ENCODE measurements around the gene ARMC6. TPM values are rescaled to one million over a fixed set of nuclear protein-coding genes. Genes with fewer than 3 reads are reported as not detected.
A peak's percentile ranks its signal among the peaks of the same experiment; 100 is the strongest.

The ARMC6 gene
- total RNA-seq, 1 donor from 2014 or later = 78.2 TPM

GRCh38 chr19:19043481-19043880 is 10.1 kb downstream of the ARMC6 start:
- Histone ChIP-seq H3K27me3 (ENCODE audit: control insufficient read depth, insufficient read depth, low read length) (no peaks in the 10 kb centered on the region), H3K4me3 (ENCODE audit: low read depth, low read length) (no peak overlapping the region), H3K36me3 (ENCODE audit: control insufficient read depth, insufficient read depth, low read length) (peaks cover 18% of the 10 kb centered on the region)
- DNase-seq (ENCODE audit: low read depth) = no peak
- no peak for TF ChIP-seq CTCF (IDR thresholded peaks at IDR 0.05; ENCODE audit: insufficient read depth, low read length, severe bottlenecking)
- FAIRE-seq = no peak

GRCh38 chr19:19043881-19044280 is 10.5 kb downstream of the ARMC6 start:
- FAIRE-seq (no peak), DNase-seq (ENCODE audit: low read depth) (no peak)
- Histone ChIP-seq H3K36me3 (ENCODE audit: control insufficient read depth, insufficient read depth, low read length) (peaks cover 18% of the 10 kb centered on the region), H3K27me3 (ENCODE audit: control insufficient read depth, insufficient read depth, low read length) (no peaks in the 10 kb centered on the region), H3K4me3 (ENCODE audit: low read depth, low read length) (no peak overlapping the region)
- TF ChIP-seq CTCF (IDR thresholded peaks at IDR 0.05; ENCODE audit: insufficient read depth, low read length, severe bottlenecking) = no peak

GRCh38 chr19:19049406-19049805 is 16.0 kb downstream of the ARMC6 start:
- FAIRE-seq (no peak), DNase-seq (ENCODE audit: low read depth) (peak; percentile 41)
- peaks cover 20% of the 10 kb centered on the region for H3K36me3 ChIP-seq (ENCODE audit: control insufficient read depth, insufficient read depth, low read length)
- no peak for TF ChIP-seq CTCF (IDR thresholded peaks at IDR 0.05; ENCODE audit: insufficient read depth, low read length, severe bottlenecking)
- H3K27me3 ChIP-seq (ENCODE audit: control insufficient read depth, insufficient read depth, low read length) = no peaks in the 10 kb centered on the region
- H3K4me3 ChIP-seq (ENCODE audit: low read depth, low read length) = no peak overlapping the region

- no peak for TF ChIP-seq CTCF (IDR thresholded peaks at IDR 0.05; ENCODE audit: insufficient read depth, low read length, severe bottlenecking)
- H3K4me3 ChIP-seq (ENCODE audit: low read depth, low read length) = no peak overlapping the region
- peak; percentile 49 for DNase-seq (ENCODE audit: low read depth)
- FAIRE-seq = no peak
- H3K27me3 ChIP-seq (ENCODE audit: control insufficient read depth, insufficient read depth, low read length) = no peaks in the 10 kb centered on the region
- peaks cover 24% of the 10 kb centered on the region for H3K36me3 ChIP-seq (ENCODE audit: control insufficient read depth, insufficient read depth, low read length)
Measured at GRCh38 chr19:19050104-19050503, 16.7 kb downstream of the ARMC6 start.

- FAIRE-seq = no peak
- H3K36me3 ChIP-seq (ENCODE audit: control insufficient read depth, insufficient read depth, low read length) = peaks cover 24% of the 10 kb centered on the region
- no peaks in the 10 kb centered on the region for H3K27me3 ChIP-seq (ENCODE audit: control insufficient read depth, insufficient read depth, low read length)
Measured at GRCh38 chr19:19050731-19051130, 17.3 kb downstream of the ARMC6 start.

More at GRCh38 chr19:19050731-19051130, 17.3 kb downstream of the ARMC6 start:
- TF ChIP-seq CTCF (IDR thresholded peaks at IDR 0.05; ENCODE audit: insufficient read depth, low read length, severe bottlenecking) = no peak
- peak; percentile 67 for DNase-seq (ENCODE audit: low read depth)
- no peak overlapping the region for H3K4me3 ChIP-seq (ENCODE audit: low read depth, low read length)
